ENCODE data around the gene STAP1. TPM values are rescaled to one million over a fixed set of nuclear protein-coding genes. Genes with fewer than 3 reads are reported as not detected.

STAP1 gene
- total and polyA plus RNA-seq, 4 donors: 0.39 to 2.4 (median 0.56) TPM

GRCh38 chr4:67554096-67554495 is 4.4 kb upstream of the STAP1 start:
- H3K9ac ChIP-seq (ENCODE audit: insufficient read depth in 1 of 2, low read length in 2 of 2): no peak overlapping the region
- WGBS, 2 donors: 72 to 95% methylated on average over 3 of the region's 3 CpGs
- H3K4me3 ChIP-seq: no peak overlapping the region
- TF ChIP-seq, protein P1, sequence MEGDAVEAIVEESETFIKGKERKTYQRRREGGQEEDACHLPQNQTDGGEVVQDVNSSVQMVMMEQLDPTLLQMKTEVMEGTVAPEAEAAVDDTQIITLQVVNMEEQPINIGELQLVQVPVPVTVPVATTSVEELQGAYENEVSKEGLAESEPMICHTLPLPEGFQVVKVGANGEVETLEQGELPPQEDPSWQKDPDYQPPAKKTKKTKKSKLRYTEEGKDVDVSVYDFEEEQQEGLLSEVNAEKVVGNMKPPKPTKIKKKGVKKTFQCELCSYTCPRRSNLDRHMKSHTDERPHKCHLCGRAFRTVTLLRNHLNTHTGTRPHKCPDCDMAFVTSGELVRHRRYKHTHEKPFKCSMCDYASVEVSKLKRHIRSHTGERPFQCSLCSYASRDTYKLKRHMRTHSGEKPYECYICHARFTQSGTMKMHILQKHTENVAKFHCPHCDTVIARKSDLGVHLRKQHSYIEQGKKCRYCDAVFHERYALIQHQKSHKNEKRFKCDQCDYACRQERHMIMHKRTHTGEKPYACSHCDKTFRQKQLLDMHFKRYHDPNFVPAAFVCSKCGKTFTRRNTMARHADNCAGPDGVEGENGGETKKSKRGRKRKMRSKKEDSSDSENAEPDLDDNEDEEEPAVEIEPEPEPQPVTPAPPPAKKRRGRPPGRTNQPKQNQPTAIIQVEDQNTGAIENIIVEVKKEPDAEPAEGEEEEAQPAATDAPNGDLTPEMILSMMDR (IDR thresholded peaks at IDR 0.05; ENCODE audit: control extremely low read depth, extremely low read depth): no peak
- DNase-seq (no peak), ATAC-seq (ENCODE audit: insufficient read depth, low FRiP score) (no peak)
- H3K9me3 ChIP-seq (ENCODE audit: control insufficient read depth in 4 of 4, insufficient read depth in 3 of 4, low read length in 3 of 4): no peaks in the 10 kb centered on the region
- no peak overlapping the region for H3K27ac ChIP-seq (ENCODE audit: low read depth in 1 of 2, low read length in 1 of 2)
- no peaks in the 10 kb centered on the region for H3K36me3 ChIP-seq (ENCODE audit: control insufficient read depth in 4 of 4, insufficient read depth in 4 of 4, low read length in 4 of 4)
- H3K27me3 ChIP-seq (ENCODE audit: control insufficient read depth in 3 of 3, insufficient read depth in 3 of 3, low read length in 2 of 3): no peaks in the 10 kb centered on the region
- no peaks in the 10 kb centered on the region for H3K4me1 ChIP-seq (ENCODE audit: control insufficient read depth in 5 of 5, insufficient read depth in 5 of 5, low read length in 5 of 5)

DNA sequence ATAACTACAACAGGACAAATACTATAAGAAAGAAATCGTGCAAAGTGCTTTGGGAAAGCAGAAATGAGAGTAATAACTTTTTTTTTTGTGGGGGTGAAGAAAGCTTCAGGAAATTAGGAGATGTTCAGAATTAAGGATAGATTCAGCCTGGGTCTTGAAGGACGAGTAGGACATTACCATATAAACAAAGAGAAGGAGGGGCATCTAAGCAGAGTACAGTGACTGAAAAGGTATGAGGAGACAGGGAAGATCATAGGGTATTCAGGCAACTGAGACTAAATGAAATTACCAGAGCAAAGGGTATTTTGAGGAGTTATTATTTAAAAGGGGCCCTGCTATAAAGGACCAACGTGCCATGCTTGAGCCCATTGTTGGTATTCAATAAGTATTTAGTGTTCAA is 3.1 kb upstream of the STAP1 start:
- ATAC-seq (ENCODE audit: insufficient read depth, low FRiP score): no peak
- Histone ChIP-seq H3K36me3 (ENCODE audit: control insufficient read depth in 4 of 4, insufficient read depth in 4 of 4, low read length in 4 of 4) (no peaks in the 10 kb centered on the region), H3K9me3 (ENCODE audit: control insufficient read depth in 4 of 4, insufficient read depth in 3 of 4, low read length in 3 of 4) (no peaks in the 10 kb centered on the region), H3K27me3 (ENCODE audit: control insufficient read depth in 3 of 3, insufficient read depth in 3 of 3, low read length in 2 of 3) (no peaks in the 10 kb centered on the region), H3K4me1 (ENCODE audit: control insufficient read depth in 5 of 5, insufficient read depth in 5 of 5, low read length in 5 of 5) (no peaks in the 10 kb centered on the region), H3K27ac (ENCODE audit: low read depth in 1 of 2, low read length in 1 of 2) (no peak overlapping the region), H3K4me3 (no peak overlapping the region), H3K9ac (ENCODE audit: insufficient read depth in 1 of 2, low read length in 2 of 2) (no peak overlapping the region)
- TF ChIP-seq, protein P1 (IDR thresholded peaks at IDR 0.05; ENCODE audit: control extremely low read depth, extremely low read depth): no peak
- DNase-seq: no peak
- WGBS, 2 donors: 68 to 77% methylated on average over 3 of the region's 3 CpGs

DNA sequence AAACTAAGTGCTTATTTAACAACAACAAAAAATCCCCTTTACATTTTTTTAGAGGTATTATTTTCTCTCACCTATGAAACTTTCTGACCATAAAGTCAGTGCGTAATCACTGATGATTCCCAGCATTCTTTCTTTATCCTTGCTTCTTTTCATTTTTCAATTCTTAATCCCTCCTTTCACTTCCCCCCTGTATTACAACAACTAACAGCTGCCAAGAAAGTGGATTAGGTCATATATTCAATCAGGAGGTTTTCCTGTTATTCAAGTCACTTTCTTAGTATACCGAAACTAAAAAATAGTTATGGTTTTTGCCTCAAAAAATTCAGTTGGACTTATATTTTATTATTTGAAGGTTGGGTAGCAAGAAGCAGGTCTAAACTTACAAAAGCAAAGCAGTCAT is 2.1 kb upstream of the STAP1 start:
- WGBS, 2 donors: 42 to 45% methylated on average over 2 of the region's 2 CpGs
- Histone ChIP-seq H3K27me3 (ENCODE audit: control insufficient read depth in 3 of 3, insufficient read depth in 3 of 3, low read length in 2 of 3) (no peaks in the 10 kb centered on the region), H3K9ac (ENCODE audit: insufficient read depth in 1 of 2, low read length in 2 of 2) (no peak overlapping the region), H3K36me3 (ENCODE audit: control insufficient read depth in 4 of 4, insufficient read depth in 4 of 4, low read length in 4 of 4) (no peaks in the 10 kb centered on the region), H3K4me1 (ENCODE audit: control insufficient read depth in 5 of 5, insufficient read depth in 5 of 5, low read length in 5 of 5) (no peaks in the 10 kb centered on the region), H3K9me3 (ENCODE audit: control insufficient read depth in 4 of 4, insufficient read depth in 3 of 4, low read length in 3 of 4) (no peaks in the 10 kb centered on the region), H3K27ac (ENCODE audit: low read depth in 1 of 2, low read length in 1 of 2) (no peak overlapping the region), H3K4me3 (no peak overlapping the region)
- no peak for DNase-seq
- TF ChIP-seq, protein P1 (IDR thresholded peaks at IDR 0.05; ENCODE audit: control extremely low read depth, extremely low read depth): no peak
- ATAC-seq (ENCODE audit: insufficient read depth, low FRiP score): no peak

GRCh38 chr4:67565284-67565683 is 6.8 kb downstream of the STAP1 start:
- TF ChIP-seq, protein P1 (IDR thresholded peaks at IDR 0.05; ENCODE audit: control extremely low read depth, extremely low read depth): no peak
- Histone ChIP-seq H3K4me1 (ENCODE audit: control insufficient read depth in 5 of 5, insufficient read depth in 5 of 5, low read length in 5 of 5) (no peaks in the 10 kb centered on the region), H3K9me3 (ENCODE audit: control insufficient read depth in 4 of 4, insufficient read depth in 3 of 4, low read length in 3 of 4) (no peaks in the 10 kb centered on the region), H3K27me3 (ENCODE audit: control insufficient read depth in 3 of 3, insufficient read depth in 3 of 3, low read length in 2 of 3) (no peaks in the 10 kb centered on the region), H3K4me3 (no peak overlapping the region), H3K36me3 (ENCODE audit: control insufficient read depth in 4 of 4, insufficient read depth in 4 of 4, low read length in 4 of 4) (no peaks in the 10 kb centered on the region), H3K27ac (ENCODE audit: low read depth in 1 of 2, low read length in 1 of 2) (no peak overlapping the region), H3K9ac (ENCODE audit: insufficient read depth in 1 of 2, low read length in 2 of 2) (no peak overlapping the region)
- DNase-seq (no peak), ATAC-seq (ENCODE audit: insufficient read depth, low FRiP score) (no peak)

Measured in lung (tissue), 12 donors.